Stimulated activated CD8-positive, alpha-beta memory T cell treated with anti-CD3 and anti-CD28 coated beads, Interleukin-7, amount 100 ng/mL, for 48 hours (primary cell): ENCODE measurements around the gene ECPAS.
"Not testable (repeated sequence)": the region's sequence is repeated elsewhere in the genome, so short reads cannot be mapped to it uniquely, and the experiment has no call there.

Experiments used
- DNase-seq, 2 donors: peaks; one replicate each; pipeline ENCODE4 v3.0.0-alpha.2; 2020; ENCODE audit warnings: low read depth in 1 of 2; ENCODE audit errors: extremely low read depth in 1 of 2

Gene ECPAS

GRCh38 chr9:111349766-111350165 is 134.4 kb downstream of the ECPAS start:
- no peak for DNase-seq

DNA sequence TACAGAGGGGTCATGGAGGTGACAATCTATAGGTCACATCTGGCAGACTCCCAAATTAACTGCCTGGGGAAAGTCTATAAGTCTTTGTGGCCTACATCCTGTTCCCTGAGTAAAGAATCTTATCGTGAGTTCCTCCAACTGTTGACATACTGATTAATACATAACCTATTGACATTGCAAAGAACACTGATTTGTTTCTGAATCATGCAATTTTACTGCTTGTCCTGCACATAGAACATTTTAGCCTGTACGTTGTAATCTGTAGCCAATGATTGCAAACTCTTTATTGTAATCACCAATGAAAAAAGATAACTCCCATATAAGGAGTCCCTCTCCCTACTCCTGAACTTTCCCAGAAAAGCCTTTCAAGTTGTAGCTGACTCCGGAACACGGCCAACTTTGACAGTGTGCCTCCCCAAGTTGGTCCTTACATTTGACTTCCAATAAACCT is 135.3 kb downstream of the ECPAS start:
- no peak for DNase-seq

DNA sequence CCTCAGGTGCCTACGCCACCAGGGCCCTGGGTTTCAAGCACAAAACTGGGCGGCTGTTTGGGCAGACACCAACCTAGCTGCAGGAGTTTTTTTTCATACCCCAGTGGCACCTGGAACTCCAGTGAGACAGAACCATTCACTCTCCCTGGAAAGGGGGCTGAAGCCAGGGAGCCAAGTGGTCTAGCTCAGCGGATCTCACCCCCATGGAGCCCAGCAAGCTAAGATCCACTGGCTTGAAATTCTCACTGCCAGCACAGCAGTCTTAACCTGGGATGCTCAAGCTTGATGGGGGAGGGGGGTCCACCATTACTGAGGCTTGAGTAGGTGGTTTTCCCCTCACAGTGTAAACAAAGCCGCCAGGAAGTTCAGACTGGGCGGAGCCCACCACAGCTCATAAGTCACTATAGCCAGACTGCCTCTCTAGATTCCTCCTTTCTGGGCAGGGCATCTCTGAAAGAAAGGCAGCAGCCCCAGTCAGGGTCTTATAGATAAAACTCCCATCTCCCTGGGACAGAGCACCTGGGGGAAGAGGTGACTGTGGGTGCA is 149.8 kb downstream of the ECPAS start:
- DNase-seq = not testable (repeated sequence)

DNA sequence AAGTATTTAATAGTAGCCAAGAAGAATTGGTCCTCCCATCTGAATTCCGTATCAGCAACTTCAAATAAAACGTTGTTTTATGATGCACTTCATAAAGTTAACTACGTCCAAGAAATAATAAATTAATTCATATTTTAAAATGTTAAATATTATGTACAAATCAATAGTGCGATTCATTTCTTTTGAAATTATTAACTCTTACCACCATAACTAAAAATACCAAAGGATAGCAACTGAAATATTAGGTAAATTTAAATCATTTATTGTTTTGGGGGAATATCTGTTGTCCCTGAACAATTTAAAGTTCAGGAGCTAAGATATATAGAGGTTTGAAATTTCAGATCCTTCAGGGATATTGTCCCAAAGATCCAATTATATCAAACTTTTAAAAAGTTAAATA is 154.1 kb downstream of the ECPAS start, which contains the start of gene OR2K2:
Gene OR2K2, minus strand, starts transcription at position 101 of the 400 bp plus-strand sequence. CDS start 1,791 bp downstream, outside the sequence.
- no peak for DNase-seq

GRCh38 chr9:111320631-111321030 is 163.6 kb downstream of the ECPAS start:
- DNase-seq = no peak

GRCh38 chr9:111316796-111317195 is 167.4 kb downstream of the ECPAS start:
- DNase-seq = no peak
